Parathyroid adenoma (tissue), 2 donors: ENCODE measurements around the gene GUCA2A.

Experiments
- H2AFZ ChIP-seq: fragments of 300-600 bp; sonication (generic); one replicate; pipeline ENCODE4 v1.7.0; 2017; ENCODE audit warnings: antibody characterized with exemption, mild to moderate bottlenecking
- H3K27ac ChIP-seq: fragments of 300-600 bp; sonication (generic); one replicate; pipeline ENCODE4 v1.7.0; 2017
- H3K27me3 ChIP-seq: fragments of 300-600 bp; sonication (generic); one replicate; pipeline ENCODE4 v1.7.0; 2017; ENCODE audit warnings: low read length; ENCODE audit not compliant: control insufficient read depth, insufficient read depth
- H3K36me3 ChIP-seq: fragments of 300-600 bp; sonication (generic); one replicate; pipeline ENCODE4 v1.7.0; 2017; ENCODE audit warnings: low read length; ENCODE audit not compliant: control insufficient read depth, insufficient read depth
- H3K4me1 ChIP-seq: fragments of 300-600 bp; sonication (generic); one replicate; pipeline ENCODE4 v1.7.0; 2017; ENCODE audit warnings: control low read depth
- H3K4me2 ChIP-seq: fragments of 300-600 bp; sonication (generic); one replicate; pipeline ENCODE4 v1.7.0; 2017; ENCODE audit warnings: low read length
- H3K4me3 ChIP-seq: fragments of 300-600 bp; sonication (generic); one replicate; pipeline ENCODE4 v1.7.0; 2017; ENCODE audit warnings: low read depth, low read length
- H3K79me2 ChIP-seq: fragments of 300-600 bp; sonication (generic); one replicate; pipeline ENCODE4 v1.7.0; 2017; ENCODE audit warnings: control low read depth
- H3K9ac ChIP-seq: fragments of 300-600 bp; sonication (generic); one replicate; pipeline ENCODE4 v1.7.0; 2017; ENCODE audit warnings: mild to moderate bottlenecking
- H3K9me3 ChIP-seq: fragments of 300-600 bp; sonication (generic); one replicate; pipeline ENCODE4 v1.7.0; 2017; ENCODE audit warnings: low read length; ENCODE audit not compliant: control insufficient read depth
- CTCF ChIP-seq: fragments of 300-600 bp; sonication (generic); IDR thresholded peaks from one replicate; pipeline ENCODE4 v1.7.0; 2017; ENCODE audit warnings: antibody characterized with exemption, mild to moderate bottlenecking
- donor health status: primary hyperparathyroidism.

The GUCA2A gene

DNA sequence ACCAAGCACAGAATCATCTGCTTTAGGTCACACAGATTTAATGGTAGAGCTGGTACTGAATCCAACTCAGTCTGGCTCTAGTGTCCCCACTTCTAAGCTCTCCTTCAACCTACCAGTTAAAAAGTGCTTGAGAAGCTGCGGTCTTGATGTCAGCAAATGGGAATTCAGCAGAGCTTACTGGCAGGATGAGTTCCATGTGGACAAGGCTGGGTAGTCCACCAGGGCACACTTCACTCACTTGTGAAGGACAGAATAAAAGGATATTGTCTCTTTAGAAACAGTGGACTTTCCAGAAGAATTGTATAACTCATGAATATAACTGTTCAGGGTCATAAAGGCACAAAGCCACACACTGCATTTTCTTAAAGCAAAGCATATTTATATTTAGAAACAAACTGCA is 46.4 kb downstream of the GUCA2A start:
- no peak overlapping the region for H3K4me3 ChIP-seq
- no peak for TF ChIP-seq CTCF

GRCh38 chr1:42117214-42117613 is 47.3 kb downstream of the GUCA2A start:
- no peaks in the 10 kb centered on the region for H3K36me3 ChIP-seq
- no peaks in the 10 kb centered on the region for H3K4me1 ChIP-seq
- no peak overlapping the region for H3K27ac ChIP-seq
- no peak overlapping the region for H2AFZ ChIP-seq
- no peaks in the 10 kb centered on the region for H3K79me2 ChIP-seq
- no peak overlapping the region for H3K9ac ChIP-seq
- H3K9me3 ChIP-seq, result no peaks in the 10 kb centered on the region
- H3K4me3 ChIP-seq, result no peak overlapping the region
- no peaks in the 10 kb centered on the region for H3K27me3 ChIP-seq
- no peak for TF ChIP-seq CTCF
- no peak overlapping the region for H3K4me2 ChIP-seq

More for the DNA sequence above, 46.4 kb downstream of the GUCA2A start:
- no peak overlapping the region for H3K27ac ChIP-seq
- H3K79me2 ChIP-seq, result no peaks in the 10 kb centered on the region
- no peak overlapping the region for H3K9ac ChIP-seq
- H2AFZ ChIP-seq, result no peak overlapping the region
- H3K9me3 ChIP-seq, result no peaks in the 10 kb centered on the region
- no peaks in the 10 kb centered on the region for H3K36me3 ChIP-seq
- no peaks in the 10 kb centered on the region for H3K27me3 ChIP-seq
- no peak overlapping the region for H3K4me2 ChIP-seq
- H3K4me1 ChIP-seq, result no peaks in the 10 kb centered on the region

DNA sequence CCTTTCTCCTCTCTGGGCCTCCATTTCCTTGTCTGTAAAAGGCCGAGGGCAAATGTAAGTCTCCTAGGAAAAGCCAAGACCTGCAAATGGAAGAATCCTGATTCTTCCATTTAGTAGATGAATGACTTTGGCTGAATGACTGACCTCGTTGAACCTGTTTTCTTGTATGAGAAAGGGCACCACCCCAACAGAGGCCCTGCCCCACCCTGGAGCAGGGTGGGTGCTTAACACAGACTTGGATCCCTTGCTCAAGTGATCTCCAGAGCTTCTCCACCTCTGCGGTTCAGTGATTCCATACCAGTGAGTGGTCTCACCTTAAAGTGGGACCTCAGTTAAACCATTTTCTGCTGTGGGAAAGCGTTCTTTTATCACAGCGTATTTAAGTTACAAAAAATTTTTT is 50.3 kb downstream of the GUCA2A start:
- Histone ChIP-seq H3K79me2 (no peaks in the 10 kb centered on the region), H3K27ac (no peak overlapping the region), H3K4me3 (no peak overlapping the region), H3K27me3 (no peaks in the 10 kb centered on the region), H3K4me2 (no peak overlapping the region), H3K9ac (no peak overlapping the region), H3K36me3 (no peaks in the 10 kb centered on the region), H3K9me3 (no peaks in the 10 kb centered on the region), H3K4me1 (no peaks in the 10 kb centered on the region), H2AFZ (no peak overlapping the region)
- TF ChIP-seq CTCF, result no peak
